NCI-H226 (cell line): ENCODE measurements around the gene ADORA1.

Experiments used
- DNase-seq: peaks from one replicate; pipeline ENCODE4 v3.0.0-alpha.2; 2015

The ADORA1 gene

GRCh38 chr1:203143641-203144040 is 16.1 kb downstream of the ADORA1 start:
- no peak for DNase-seq

GRCh38 chr1:203144661-203145060 is 17.1 kb downstream of the ADORA1 start:
- DNase-seq, result peak; percentile 32

GRCh38 chr1:203145321-203146041 is 18.0 kb downstream of the ADORA1 start:
- no peak for DNase-seq

- DNase-seq, result no peak
These were observed 18.5 kb downstream of the ADORA1 start for GRCh38 chr1:203146042-203146369.

GRCh38 chr1:203146537-203146936 is 19.0 kb downstream of the ADORA1 start:
- DNase-seq, result no peak

GRCh38 chr1:203147376-203147775 is 19.9 kb downstream of the ADORA1 start:
- DNase-seq, result no peak

GRCh38 chr1:203148127-203148526 is 20.6 kb downstream of the ADORA1 start:
- no peak for DNase-seq

GRCh38 chr1:203148579-203148978 is 21.1 kb downstream of the ADORA1 start:
- no peak for DNase-seq

GRCh38 chr1:203149188-203149840 is 21.8 kb downstream of the ADORA1 start:
- no peak for DNase-seq

GRCh38 chr1:203150511-203151297 is 23.2 kb downstream of the ADORA1 start:
- DNase-seq, result no peak

GRCh38 chr1:203151362-203152157 is 24.0 kb downstream of the ADORA1 start:
- no peak for DNase-seq

GRCh38 chr1:203152158-203153034 is 24.9 kb downstream of the ADORA1 start:
- DNase-seq, result peak; percentile 82

- peak; percentile 40 for DNase-seq
These were observed 25.8 kb downstream of the ADORA1 start for GRCh38 chr1:203153051-203153988.

- peak; percentile 50 for DNase-seq
These were observed 26.7 kb downstream of the ADORA1 start for GRCh38 chr1:203153989-203154821.

GRCh38 chr1:203156280-203156679 is 28.8 kb downstream of the ADORA1 start:
- no peak for DNase-seq

- no peak for DNase-seq
These were observed 30.9 kb downstream of the ADORA1 start for GRCh38 chr1:203158423-203158822.

- DNase-seq, result no peak
These were observed 31.6 kb downstream of the ADORA1 start for GRCh38 chr1:203158960-203159665.

- DNase-seq, result no peak
These were observed 32.3 kb downstream of the ADORA1 start for GRCh38 chr1:203159844-203160243.

- no peak for DNase-seq
These were observed 33.6 kb downstream of the ADORA1 start for GRCh38 chr1:203161175-203161574.
